ENCODE data around the gene SAPCD1. TPM values are rescaled to one million over a fixed set of nuclear protein-coding genes. Genes with fewer than 3 reads are reported as not detected.

The SAPCD1 gene
- total and polyA plus RNA-seq, 4 donors: 1.3 to 6.3 (median 3.1) TPM

DNA sequence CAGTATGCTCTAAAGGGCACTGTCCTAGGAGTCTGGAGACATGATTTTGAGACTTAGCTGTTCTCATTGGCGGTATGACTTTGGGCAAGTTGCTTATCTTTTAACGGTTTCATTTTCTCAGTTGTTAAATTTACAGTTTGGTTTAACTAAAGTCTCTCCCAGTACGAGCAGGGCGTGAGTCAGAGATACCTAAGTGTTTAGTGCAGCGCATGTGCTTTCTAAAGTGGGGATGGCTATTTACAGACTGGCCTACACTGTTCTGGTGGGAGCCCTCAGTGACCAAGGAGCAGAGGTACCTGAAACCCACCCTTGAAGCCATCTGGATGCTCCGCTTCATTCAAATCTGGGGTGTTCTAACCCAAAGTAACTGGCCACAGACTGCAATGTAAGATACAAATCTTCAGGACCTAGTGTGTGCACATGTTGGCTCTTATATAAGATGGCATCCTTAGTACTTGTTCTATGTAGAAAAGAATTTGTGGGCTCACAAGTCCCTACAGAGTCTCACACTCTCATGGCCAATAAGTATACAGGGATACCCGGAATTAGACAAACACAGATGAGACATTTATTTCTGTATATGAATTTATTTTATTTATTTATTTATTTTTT lies 11.9 kb upstream of the SAPCD1 start:
- 89 to 97% methylated on average over 7 of the region's 7 CpGs for WGBS, 2 donors
- no peak for ATAC-seq (ENCODE audit: insufficient read depth, low FRiP score)
- no peak overlapping the region for H3K4me3 ChIP-seq

DNA sequence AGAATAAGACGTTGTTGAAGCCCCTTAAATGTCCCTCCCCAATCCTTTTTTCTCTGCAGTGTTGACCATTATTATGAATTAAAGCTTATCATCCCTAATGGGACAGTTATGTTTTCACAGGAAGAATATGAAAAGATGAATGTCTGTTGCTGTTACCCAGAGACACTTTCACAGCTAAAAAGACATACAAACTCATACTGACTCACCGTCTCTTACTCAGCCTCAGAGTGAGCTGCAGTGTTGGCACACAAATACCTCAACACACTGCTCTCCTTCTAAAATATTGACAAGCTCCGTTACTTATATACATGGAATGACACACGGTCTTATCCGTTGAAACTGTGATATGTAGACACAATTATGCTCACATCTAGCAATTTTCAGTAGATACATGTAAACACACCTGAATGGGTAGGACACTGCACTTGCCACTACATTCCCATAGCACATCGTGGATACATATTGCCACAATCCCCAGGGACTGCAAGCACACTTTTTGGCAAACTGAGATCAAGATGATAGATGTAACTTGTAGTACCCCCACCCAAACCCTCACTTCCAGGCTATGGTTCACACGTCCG lies 9.6 kb upstream of the SAPCD1 start:
- 76 to 80% methylated on average over 8 of the region's 8 CpGs for WGBS, 2 donors
- H3K4me3 ChIP-seq: no peak overlapping the region
- no peaks in the 10 kb centered on the region for H3K9me3 ChIP-seq (ENCODE audit: control insufficient read depth in 4 of 4, insufficient read depth in 3 of 4, low read length in 3 of 4)
- H3K9ac ChIP-seq (ENCODE audit: insufficient read depth in 1 of 2, low read length in 2 of 2): no peak overlapping the region
- H3K27me3 ChIP-seq (ENCODE audit: control insufficient read depth in 3 of 3, insufficient read depth in 3 of 3, low read length in 2 of 3): no peaks in the 10 kb centered on the region
- ATAC-seq (ENCODE audit: insufficient read depth, low FRiP score): no peak
- H3K4me1 ChIP-seq (ENCODE audit: control insufficient read depth in 5 of 5, insufficient read depth in 5 of 5, low read length in 5 of 5): no peaks in the 10 kb centered on the region
- DNase-seq: no peak
- TF ChIP-seq, protein P1, sequence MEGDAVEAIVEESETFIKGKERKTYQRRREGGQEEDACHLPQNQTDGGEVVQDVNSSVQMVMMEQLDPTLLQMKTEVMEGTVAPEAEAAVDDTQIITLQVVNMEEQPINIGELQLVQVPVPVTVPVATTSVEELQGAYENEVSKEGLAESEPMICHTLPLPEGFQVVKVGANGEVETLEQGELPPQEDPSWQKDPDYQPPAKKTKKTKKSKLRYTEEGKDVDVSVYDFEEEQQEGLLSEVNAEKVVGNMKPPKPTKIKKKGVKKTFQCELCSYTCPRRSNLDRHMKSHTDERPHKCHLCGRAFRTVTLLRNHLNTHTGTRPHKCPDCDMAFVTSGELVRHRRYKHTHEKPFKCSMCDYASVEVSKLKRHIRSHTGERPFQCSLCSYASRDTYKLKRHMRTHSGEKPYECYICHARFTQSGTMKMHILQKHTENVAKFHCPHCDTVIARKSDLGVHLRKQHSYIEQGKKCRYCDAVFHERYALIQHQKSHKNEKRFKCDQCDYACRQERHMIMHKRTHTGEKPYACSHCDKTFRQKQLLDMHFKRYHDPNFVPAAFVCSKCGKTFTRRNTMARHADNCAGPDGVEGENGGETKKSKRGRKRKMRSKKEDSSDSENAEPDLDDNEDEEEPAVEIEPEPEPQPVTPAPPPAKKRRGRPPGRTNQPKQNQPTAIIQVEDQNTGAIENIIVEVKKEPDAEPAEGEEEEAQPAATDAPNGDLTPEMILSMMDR (IDR thresholded peaks at IDR 0.05; ENCODE audit: control extremely low read depth, extremely low read depth): no peak
- H3K27ac ChIP-seq (ENCODE audit: low read depth in 1 of 2, low read length in 1 of 2): no peak overlapping the region
- H3K36me3 ChIP-seq (ENCODE audit: control insufficient read depth in 4 of 4, insufficient read depth in 4 of 4, low read length in 4 of 4): peaks cover 0 to 1% (median 0%) of the 10 kb centered on the region in 4 donors

More for the DNA sequence above, 11.9 kb upstream of the SAPCD1 start:
- peaks cover 0 to 5% (median 2%) of the 10 kb centered on the region in 4 donors for H3K36me3 ChIP-seq (ENCODE audit: control insufficient read depth in 4 of 4, insufficient read depth in 4 of 4, low read length in 4 of 4)
- no peak for DNase-seq
- H3K27me3 ChIP-seq (ENCODE audit: control insufficient read depth in 3 of 3, insufficient read depth in 3 of 3, low read length in 2 of 3): no peaks in the 10 kb centered on the region
- no peaks in the 10 kb centered on the region for H3K9me3 ChIP-seq (ENCODE audit: control insufficient read depth in 4 of 4, insufficient read depth in 3 of 4, low read length in 3 of 4)
- TF ChIP-seq, protein P1 (IDR thresholded peaks at IDR 0.05; ENCODE audit: control extremely low read depth, extremely low read depth): no peak
- no peak overlapping the region for H3K9ac ChIP-seq (ENCODE audit: insufficient read depth in 1 of 2, low read length in 2 of 2)
- no peaks in the 10 kb centered on the region for H3K4me1 ChIP-seq (ENCODE audit: control insufficient read depth in 5 of 5, insufficient read depth in 5 of 5, low read length in 5 of 5)
- no peak overlapping the region for H3K27ac ChIP-seq (ENCODE audit: low read depth in 1 of 2, low read length in 1 of 2)

DNA sequence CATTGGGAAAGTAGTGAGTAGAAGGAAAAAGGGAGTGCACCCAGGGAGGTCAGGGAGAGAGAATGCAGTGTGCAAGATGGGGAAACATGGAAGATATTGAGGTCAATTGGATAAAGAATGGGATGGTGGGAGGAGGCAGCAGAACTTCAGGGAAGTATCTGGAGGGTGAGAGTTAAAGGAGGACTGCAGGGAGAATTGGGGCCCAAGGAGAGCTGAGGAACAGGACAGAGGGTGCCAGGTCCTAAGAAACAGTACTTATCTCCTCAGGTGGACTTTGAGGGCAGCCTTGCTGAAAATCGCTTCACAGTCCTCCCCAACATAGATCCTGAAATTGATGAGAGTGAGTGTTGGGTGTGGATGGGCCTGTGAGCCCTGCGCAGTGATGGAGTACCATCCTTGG lies 4.2 kb upstream of the SAPCD1 start:
- Histone ChIP-seq H3K27ac (ENCODE audit: low read depth in 1 of 2, low read length in 1 of 2) (no peak overlapping the region), H3K9ac (ENCODE audit: insufficient read depth in 1 of 2, low read length in 2 of 2) (no peak overlapping the region), H3K9me3 (ENCODE audit: control insufficient read depth in 4 of 4, insufficient read depth in 3 of 4, low read length in 3 of 4) (no peaks in the 10 kb centered on the region), H3K36me3 (ENCODE audit: control insufficient read depth in 4 of 4, insufficient read depth in 4 of 4, low read length in 4 of 4) (peaks cover 0 to 3% (median 0%) of the 10 kb centered on the region in 4 donors), H3K4me1 (ENCODE audit: control insufficient read depth in 5 of 5, insufficient read depth in 5 of 5, low read length in 5 of 5) (peaks cover 0 to 1% (median 0%) of the 10 kb centered on the region in 5 donors), H3K4me3 (no peak overlapping the region), H3K27me3 (ENCODE audit: control insufficient read depth in 3 of 3, insufficient read depth in 3 of 3, low read length in 2 of 3) (no peaks in the 10 kb centered on the region)
- no peak for DNase-seq
- WGBS, 2 donors: 96 to 98% methylated on average over 2 of the region's 2 CpGs
- TF ChIP-seq, protein P1 (IDR thresholded peaks at IDR 0.05; ENCODE audit: control extremely low read depth, extremely low read depth): no peak
- no peak for ATAC-seq (ENCODE audit: insufficient read depth, low FRiP score)

Data from lung (tissue), 12 donors.